Keratinocyte (primary cell): Measurements from ENCODE around the gene NDUFA13. TPM values are rescaled to one million over a fixed set of nuclear protein-coding genes. Genes with fewer than 3 reads are reported as not detected.

Experiments
- DNase-seq: peaks from one replicate; pipeline ENCODE4 v3.0.0-alpha.2; 2011; ENCODE audit warnings: low read depth, missing footprints, low spot score
- FAIRE-seq: peaks from 2 replicates; lab custom pipeline; 2011; peaks lifted over from hg19 to GRCh38; lab: Jason Lieb, UNC
- H2AFZ ChIP-seq: 2 replicates; pipeline ENCODE4 v1.6.0; 2012; ENCODE audit warnings: low read length, control low read depth, inconsistent platforms; ENCODE audit not compliant: control insufficient read depth
- H3K27ac ChIP-seq: 2 replicates; pipeline ENCODE4 v1.5.1; 2011; ENCODE audit warnings: low read length; ENCODE audit not compliant: control insufficient read depth, insufficient read depth
- H3K27me3 ChIP-seq: 3 replicates; pipeline ENCODE4 v1.6.0; 2011; ENCODE audit warnings: low read length; ENCODE audit not compliant: control insufficient read depth, insufficient read depth; ENCODE audit errors: extremely low read depth
- H3K36me3 ChIP-seq, 2 experiments: 2 replicates in 1 of 2; 3 replicates in 1 of 2; pipeline ENCODE4 v1.5.1; 2011; ENCODE audit warnings: low read length in 2 of 2, mild to moderate bottlenecking in 1 of 2; ENCODE audit not compliant: control insufficient read depth in 2 of 2, insufficient read depth in 2 of 2; ENCODE audit errors: extremely low read depth in 1 of 2
- H3K4me1 ChIP-seq: 3 replicates; pipeline ENCODE4 v1.5.1; 2011; ENCODE audit warnings: low read length; ENCODE audit not compliant: control insufficient read depth, insufficient read depth; ENCODE audit errors: extremely low read depth
- H3K4me2 ChIP-seq: 3 replicates; pipeline ENCODE4 v1.6.0; 2011; ENCODE audit warnings: low read depth, low read length; ENCODE audit not compliant: control insufficient read depth, insufficient read depth; ENCODE audit errors: extremely low read depth
- H3K4me3 ChIP-seq, 3 experiments: fragments of 200-600 bp in 1 of 3; sonication (generic) in 1 of 3; 2 replicates in 2 of 3; 3 replicates in 1 of 3; pipeline ENCODE4 v1.5.1; 2011 to 2016; ENCODE audit warnings: low read length in 3 of 3, mild to moderate bottlenecking in 3 of 3, control low read depth in 2 of 3, inconsistent platforms in 1 of 3, low read depth in 1 of 3, mixed read lengths in 1 of 3, mixed run types in 1 of 3, moderate library complexity in 1 of 3; ENCODE audit not compliant: control insufficient read depth in 2 of 3, insufficient read depth in 2 of 3; ENCODE audit errors: extremely low read depth in 1 of 3
- H3K79me2 ChIP-seq: 2 replicates; pipeline ENCODE4 v1.6.0; 2012; ENCODE audit warnings: low read length; ENCODE audit not compliant: control insufficient read depth, insufficient read depth
- H3K9ac ChIP-seq: 3 replicates; pipeline ENCODE4 v1.6.0; 2011; ENCODE audit warnings: low read length; ENCODE audit not compliant: control insufficient read depth, insufficient read depth; ENCODE audit errors: extremely low read depth
- H3K9me1 ChIP-seq: 3 replicates; pipeline ENCODE4 v1.6.0; 2011; ENCODE audit warnings: low read length; ENCODE audit not compliant: control insufficient read depth, insufficient read depth; ENCODE audit errors: extremely low read depth
- H3K9me3 ChIP-seq: 2 replicates; pipeline ENCODE4 v1.5.1; 2012; ENCODE audit warnings: low read depth, low read length; ENCODE audit not compliant: control insufficient read depth
- H4K20me1 ChIP-seq: 3 replicates; pipeline ENCODE4 v1.6.0; 2011; ENCODE audit warnings: low read length; ENCODE audit not compliant: control insufficient read depth, insufficient read depth; ENCODE audit errors: extremely low read depth
- EZH2 ChIP-seq: IDR thresholded peaks from one replicate; pipeline ENCODE4 v1.6.1; 2012; ENCODE audit warnings: inconsistent platforms, mild to moderate bottlenecking, low read length, moderate library complexity
- dilution Hi-C: fragments of 300-500 bp; cut with MboI; formaldehyde crosslinking; loops from one replicate; pipeline ENCODE4 v1.7.0; 2020; ENCODE audit warnings: low sequenced_read_pairs; ENCODE audit not compliant: extremely low pct_ligation_motif_present
- polyA plus RNA-seq, 5 experiments: library from polyadenylated mRNA; depleted of rRNA in 3 of 5; stranded (reverse) in 3 of 5; stranded (forward) in 1 of 5; unstranded in 1 of 5; fragments of >200 nt; gene quantifications; 1 replicate in 1 of 5; 2 replicates in 3 of 5; 3 replicates in 1 of 5; pipeline versions ENCODE4 v1.2.1 to v1.2.3, GENCODE V29; 2011 to 2012; ENCODE audit warnings: missing spikeins in 2 of 5, low read depth in 1 of 5, low replicate concordance in 1 of 5
- TF ChIP-seq, protein P1 (sequence below), 3 experiments: IDR thresholded peaks in 1 of 3; conservative IDR thresholded peaks in 1 of 3; optimal IDR thresholded peaks in 1 of 3; 2 replicates in 2 of 3; 3 replicates in 1 of 3; pipeline versions ENCODE3 to v1.5.1; 2011; ENCODE audit warnings: low read length in 3 of 3, mild to moderate bottlenecking in 3 of 3, moderate library complexity in 2 of 3, control low read depth in 1 of 3, inconsistent platforms in 1 of 3; ENCODE audit not compliant: insufficient read depth in 2 of 3; ENCODE audit errors: extremely low read depth in 1 of 3

The NDUFA13 gene
- polyA plus RNA-seq, 1 donor (not counting 4 experiments of a cell fraction or from before 2014, with no cell fraction given) = 343 TPM

- H3K4me3 ChIP-seq = no peak overlapping the region
- FAIRE-seq (no peak), DNase-seq (no peak)
- H4K20me1 ChIP-seq = no peaks in the 10 kb centered on the region
- no peaks in the 10 kb centered on the region for H3K9me1 ChIP-seq
- H3K9ac ChIP-seq = no peak overlapping the region
- H3K79me2 ChIP-seq = no peaks in the 10 kb centered on the region
- H3K27ac ChIP-seq = no peak overlapping the region
- H3K36me3 ChIP-seq = peaks cover 0 to 15% of the 10 kb centered on the region in 2 experiments
- H3K9me3 ChIP-seq = no peaks in the 10 kb centered on the region
- H3K27me3 ChIP-seq = no peaks in the 10 kb centered on the region
- TF ChIP-seq EZH2 = no peak
- TF ChIP-seq, protein P1, sequence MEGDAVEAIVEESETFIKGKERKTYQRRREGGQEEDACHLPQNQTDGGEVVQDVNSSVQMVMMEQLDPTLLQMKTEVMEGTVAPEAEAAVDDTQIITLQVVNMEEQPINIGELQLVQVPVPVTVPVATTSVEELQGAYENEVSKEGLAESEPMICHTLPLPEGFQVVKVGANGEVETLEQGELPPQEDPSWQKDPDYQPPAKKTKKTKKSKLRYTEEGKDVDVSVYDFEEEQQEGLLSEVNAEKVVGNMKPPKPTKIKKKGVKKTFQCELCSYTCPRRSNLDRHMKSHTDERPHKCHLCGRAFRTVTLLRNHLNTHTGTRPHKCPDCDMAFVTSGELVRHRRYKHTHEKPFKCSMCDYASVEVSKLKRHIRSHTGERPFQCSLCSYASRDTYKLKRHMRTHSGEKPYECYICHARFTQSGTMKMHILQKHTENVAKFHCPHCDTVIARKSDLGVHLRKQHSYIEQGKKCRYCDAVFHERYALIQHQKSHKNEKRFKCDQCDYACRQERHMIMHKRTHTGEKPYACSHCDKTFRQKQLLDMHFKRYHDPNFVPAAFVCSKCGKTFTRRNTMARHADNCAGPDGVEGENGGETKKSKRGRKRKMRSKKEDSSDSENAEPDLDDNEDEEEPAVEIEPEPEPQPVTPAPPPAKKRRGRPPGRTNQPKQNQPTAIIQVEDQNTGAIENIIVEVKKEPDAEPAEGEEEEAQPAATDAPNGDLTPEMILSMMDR (optimal IDR thresholded peaks at IDR 0.05 in 1 of 3, IDR thresholded peaks at IDR 0.05 in 1 of 3, conservative IDR thresholded peaks at IDR 0.05 in 1 of 3; ENCODE audit: extremely low read depth in 1 of 3, insufficient read depth in 2 of 3, low read length in 3 of 3) = peak in 1 of 3 experiments; percentile 4
- no peak overlapping the region for H3K4me2 ChIP-seq
- H3K4me1 ChIP-seq = peaks cover 2% of the 10 kb centered on the region
- dilution Hi-C loops = no loop called here
- no peak overlapping the region for H2AFZ ChIP-seq
These were observed 14.4 kb downstream of the NDUFA13 start for GRCh38 chr19:19530423-19530804.

GRCh38 chr19:19530889-19531288 is 14.9 kb downstream of the NDUFA13 start:
- Histone ChIP-seq H3K4me2 (no peak overlapping the region), H3K27me3 (no peaks in the 10 kb centered on the region), H3K9me3 (no peaks in the 10 kb centered on the region), H3K79me2 (no peaks in the 10 kb centered on the region), H3K9me1 (no peaks in the 10 kb centered on the region), H3K4me3 (no peak overlapping the region), H3K36me3 (peaks cover 0 to 15% of the 10 kb centered on the region in 2 experiments), H4K20me1 (no peaks in the 10 kb centered on the region), H3K4me1 (peaks cover 2% of the 10 kb centered on the region), H3K27ac (no peak overlapping the region), H3K9ac (no peak overlapping the region), H2AFZ (no peak overlapping the region)
- no peak for TF ChIP-seq EZH2
- FAIRE-seq (no peak), DNase-seq (no peak)
- dilution Hi-C loops = no loop called here
